ENCODE measurements around the gene CYS1.

GRCh38 chr2:10097352-10098148 lies 17.3 kb upstream of the CYS1 start:
- TF ChIP-seq CTCF (IDR thresholded peaks at IDR 0.05; ENCODE audit: borderline replicate concordance, extremely low read depth, low read length, poor library complexity, severe bottlenecking) (peak; percentile 74), EZH2 (IDR thresholded peaks at IDR 0.05; ENCODE audit: borderline replicate concordance, low read depth, low read length, severe bottlenecking) (no peak)

All from DND-41 (cell line).